HCT116 (cell line): Measurements from ENCODE around the gene GALNT17.

ENCODE experiments used
- CEBPB ChIP-seq: IDR thresholded peaks from 2 replicates; pipeline ENCODE4 v1.6.1; 2012; ENCODE audit warnings: low read depth
- EZH2 ChIP-seq: fragments of 200-600 bp; sonication (generic); IDR thresholded peaks from 2 replicates; pipeline ENCODE4 v1.6.1; 2017; ENCODE audit warnings: antibody characterized with exemption, mixed run types
- EZH2phosphoT487 ChIP-seq: fragments of 200-600 bp; IDR thresholded peaks from 2 replicates; pipeline ENCODE4 v1.6.1; 2018; ENCODE audit warnings: antibody characterized with exemption, borderline replicate concordance
- FOSL1 ChIP-seq: IDR thresholded peaks from 2 replicates; pipeline ENCODE4 v1.6.1; 2012; ENCODE audit warnings: low read depth
- POLR2A ChIP-seq: IDR thresholded peaks from 2 replicates; pipeline ENCODE4 v1.7.0; 2011; ENCODE audit warnings: borderline replicate concordance; ENCODE audit not compliant: insufficient read depth, insufficient read length; ENCODE audit errors: extremely low read depth
- POLR2AphosphoS5 ChIP-seq: IDR thresholded peaks from 2 replicates; pipeline ENCODE4 v1.6.1; 2011; ENCODE audit warnings: mild to moderate bottlenecking, low read depth, low read length, moderate library complexity
- RAD21 ChIP-seq: IDR thresholded peaks from 2 replicates; pipeline ENCODE4 v1.6.1; 2012; ENCODE audit warnings: low read depth, mild to moderate bottlenecking
- SRF ChIP-seq: IDR thresholded peaks from 2 replicates; pipeline ENCODE4 v1.6.1; 2012; ENCODE audit warnings: low read depth
- ZNF274 ChIP-seq: fragments of 200-500 bp; sonication (Bioruptor generic); IDR thresholded peaks from 2 replicates; pipeline ENCODE4 v1.6.1; 2014; ENCODE audit warnings: mild to moderate bottlenecking, low read depth, low read length, inconsistent platforms
- TF ChIP-seq, protein P1 (sequence below), 3 experiments: fragments of 200-600 bp in 1 of 3; sonication (generic) in 1 of 3; IDR thresholded peaks in 2 of 3; conservative IDR thresholded peaks in 1 of 3; 2 replicates each; pipeline ENCODE4 v1.5.1; 2012 to 2017; ENCODE audit warnings: low read depth in 2 of 3, low read length in 2 of 3, antibody characterized with exemption in 1 of 3, borderline replicate concordance in 1 of 3, control low read depth in 1 of 3, mild to moderate bottlenecking in 1 of 3, mixed read lengths in 1 of 3, mixed run types in 1 of 3, moderate library complexity in 1 of 3; ENCODE audit not compliant: insufficient read depth in 1 of 3
- TF ChIP-seq, protein P2 (sequence below): IDR thresholded peaks from 2 replicates; pipeline ENCODE4 v1.6.1; 2012
- TF ChIP-seq, protein P3 (sequence below): IDR thresholded peaks from 2 replicates; pipeline ENCODE4 v1.6.1; 2012; ENCODE audit warnings: low read depth
- TF ChIP-seq, protein P4 (sequence below): IDR thresholded peaks from 2 replicates; pipeline ENCODE4 v1.6.1; 2012

DNA sequence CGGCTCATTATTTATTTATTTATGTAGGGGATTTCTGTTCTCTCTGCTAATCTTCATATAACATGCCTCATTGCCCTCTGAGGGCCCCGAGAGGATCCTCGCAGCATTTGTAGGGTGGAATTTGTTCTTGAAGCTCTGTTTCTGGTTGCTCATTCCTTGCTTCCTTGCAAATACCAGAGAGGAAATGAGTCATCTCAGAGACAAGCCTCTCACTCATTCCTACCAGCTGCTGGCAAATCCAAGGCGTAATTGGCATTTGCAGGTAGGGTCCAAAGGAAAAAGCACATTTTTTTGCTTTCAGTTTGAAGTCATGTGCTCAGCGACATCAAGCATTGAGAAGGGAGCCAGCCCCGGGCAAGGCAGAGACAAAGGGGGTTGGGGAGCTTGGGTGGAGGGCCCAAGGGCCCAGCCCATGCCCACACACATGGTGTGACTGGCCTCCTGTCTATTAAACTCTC is 501.6 kb downstream of the GALNT17 start:
- TF ChIP-seq POLR2A (no peak), EZH2 (no peak), POLR2AphosphoS5 (no peak), RAD21 (no peak), SRF (no peak), CEBPB (no peak), EZH2phosphoT487 (no peak), FOSL1 (no peak), ZNF274 (no peak)
- TF ChIP-seq, protein P1, sequence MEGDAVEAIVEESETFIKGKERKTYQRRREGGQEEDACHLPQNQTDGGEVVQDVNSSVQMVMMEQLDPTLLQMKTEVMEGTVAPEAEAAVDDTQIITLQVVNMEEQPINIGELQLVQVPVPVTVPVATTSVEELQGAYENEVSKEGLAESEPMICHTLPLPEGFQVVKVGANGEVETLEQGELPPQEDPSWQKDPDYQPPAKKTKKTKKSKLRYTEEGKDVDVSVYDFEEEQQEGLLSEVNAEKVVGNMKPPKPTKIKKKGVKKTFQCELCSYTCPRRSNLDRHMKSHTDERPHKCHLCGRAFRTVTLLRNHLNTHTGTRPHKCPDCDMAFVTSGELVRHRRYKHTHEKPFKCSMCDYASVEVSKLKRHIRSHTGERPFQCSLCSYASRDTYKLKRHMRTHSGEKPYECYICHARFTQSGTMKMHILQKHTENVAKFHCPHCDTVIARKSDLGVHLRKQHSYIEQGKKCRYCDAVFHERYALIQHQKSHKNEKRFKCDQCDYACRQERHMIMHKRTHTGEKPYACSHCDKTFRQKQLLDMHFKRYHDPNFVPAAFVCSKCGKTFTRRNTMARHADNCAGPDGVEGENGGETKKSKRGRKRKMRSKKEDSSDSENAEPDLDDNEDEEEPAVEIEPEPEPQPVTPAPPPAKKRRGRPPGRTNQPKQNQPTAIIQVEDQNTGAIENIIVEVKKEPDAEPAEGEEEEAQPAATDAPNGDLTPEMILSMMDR (IDR thresholded peaks at IDR 0.05 in 2 of 3, conservative IDR thresholded peaks at IDR 0.05 in 1 of 3; ENCODE audit: borderline replicate concordance in 1 of 3, insufficient read depth in 1 of 3, low read depth in 2 of 3, low read length in 2 of 3): no peak
- TF ChIP-seq, protein P2, sequence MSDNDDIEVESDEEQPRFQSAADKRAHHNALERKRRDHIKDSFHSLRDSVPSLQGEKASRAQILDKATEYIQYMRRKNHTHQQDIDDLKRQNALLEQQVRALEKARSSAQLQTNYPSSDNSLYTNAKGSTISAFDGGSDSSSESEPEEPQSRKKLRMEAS: no peak
- TF ChIP-seq, protein P3, sequence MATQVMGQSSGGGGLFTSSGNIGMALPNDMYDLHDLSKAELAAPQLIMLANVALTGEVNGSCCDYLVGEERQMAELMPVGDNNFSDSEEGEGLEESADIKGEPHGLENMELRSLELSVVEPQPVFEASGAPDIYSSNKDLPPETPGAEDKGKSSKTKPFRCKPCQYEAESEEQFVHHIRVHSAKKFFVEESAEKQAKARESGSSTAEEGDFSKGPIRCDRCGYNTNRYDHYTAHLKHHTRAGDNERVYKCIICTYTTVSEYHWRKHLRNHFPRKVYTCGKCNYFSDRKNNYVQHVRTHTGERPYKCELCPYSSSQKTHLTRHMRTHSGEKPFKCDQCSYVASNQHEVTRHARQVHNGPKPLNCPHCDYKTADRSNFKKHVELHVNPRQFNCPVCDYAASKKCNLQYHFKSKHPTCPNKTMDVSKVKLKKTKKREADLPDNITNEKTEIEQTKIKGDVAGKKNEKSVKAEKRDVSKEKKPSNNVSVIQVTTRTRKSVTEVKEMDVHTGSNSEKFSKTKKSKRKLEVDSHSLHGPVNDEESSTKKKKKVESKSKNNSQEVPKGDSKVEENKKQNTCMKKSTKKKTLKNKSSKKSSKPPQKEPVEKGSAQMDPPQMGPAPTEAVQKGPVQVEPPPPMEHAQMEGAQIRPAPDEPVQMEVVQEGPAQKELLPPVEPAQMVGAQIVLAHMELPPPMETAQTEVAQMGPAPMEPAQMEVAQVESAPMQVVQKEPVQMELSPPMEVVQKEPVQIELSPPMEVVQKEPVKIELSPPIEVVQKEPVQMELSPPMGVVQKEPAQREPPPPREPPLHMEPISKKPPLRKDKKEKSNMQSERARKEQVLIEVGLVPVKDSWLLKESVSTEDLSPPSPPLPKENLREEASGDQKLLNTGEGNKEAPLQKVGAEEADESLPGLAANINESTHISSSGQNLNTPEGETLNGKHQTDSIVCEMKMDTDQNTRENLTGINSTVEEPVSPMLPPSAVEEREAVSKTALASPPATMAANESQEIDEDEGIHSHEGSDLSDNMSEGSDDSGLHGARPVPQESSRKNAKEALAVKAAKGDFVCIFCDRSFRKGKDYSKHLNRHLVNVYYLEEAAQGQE: no peak
- TF ChIP-seq, protein P4, sequence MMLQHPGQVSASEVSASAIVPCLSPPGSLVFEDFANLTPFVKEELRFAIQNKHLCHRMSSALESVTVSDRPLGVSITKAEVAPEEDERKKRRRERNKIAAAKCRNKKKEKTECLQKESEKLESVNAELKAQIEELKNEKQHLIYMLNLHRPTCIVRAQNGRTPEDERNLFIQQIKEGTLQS: no peak
